ENCODE measurements around the gene NECTIN4.

NECTIN4 gene

DNA sequence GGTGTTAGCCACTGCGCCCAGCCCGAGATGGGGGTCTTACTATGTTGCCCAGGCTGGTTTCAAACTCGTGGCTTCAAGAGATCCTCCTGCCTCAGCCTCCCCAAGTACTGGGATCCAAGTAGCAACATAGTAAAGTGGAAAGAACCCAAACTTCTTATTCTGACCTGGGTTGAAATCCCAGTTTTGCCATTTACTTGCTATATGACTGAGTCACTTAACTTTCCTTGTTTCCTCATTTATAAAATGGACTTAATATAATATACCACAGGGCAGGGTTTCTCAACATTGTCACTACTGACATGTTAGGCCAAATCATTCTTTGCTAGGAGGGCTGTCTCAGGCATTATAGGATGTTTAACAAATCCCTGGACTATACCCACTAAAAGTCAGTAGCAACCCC lies 21.8 kb upstream of the NECTIN4 start:
- no peak for DNase-seq

- no peak for DNase-seq
Observed at GRCh38 chr1:161106431-161106830, 17.1 kb upstream of the NECTIN4 start.

GRCh38 chr1:161100556-161100955 lies 11.2 kb upstream of the NECTIN4 start:
- no peak for DNase-seq

DNA sequence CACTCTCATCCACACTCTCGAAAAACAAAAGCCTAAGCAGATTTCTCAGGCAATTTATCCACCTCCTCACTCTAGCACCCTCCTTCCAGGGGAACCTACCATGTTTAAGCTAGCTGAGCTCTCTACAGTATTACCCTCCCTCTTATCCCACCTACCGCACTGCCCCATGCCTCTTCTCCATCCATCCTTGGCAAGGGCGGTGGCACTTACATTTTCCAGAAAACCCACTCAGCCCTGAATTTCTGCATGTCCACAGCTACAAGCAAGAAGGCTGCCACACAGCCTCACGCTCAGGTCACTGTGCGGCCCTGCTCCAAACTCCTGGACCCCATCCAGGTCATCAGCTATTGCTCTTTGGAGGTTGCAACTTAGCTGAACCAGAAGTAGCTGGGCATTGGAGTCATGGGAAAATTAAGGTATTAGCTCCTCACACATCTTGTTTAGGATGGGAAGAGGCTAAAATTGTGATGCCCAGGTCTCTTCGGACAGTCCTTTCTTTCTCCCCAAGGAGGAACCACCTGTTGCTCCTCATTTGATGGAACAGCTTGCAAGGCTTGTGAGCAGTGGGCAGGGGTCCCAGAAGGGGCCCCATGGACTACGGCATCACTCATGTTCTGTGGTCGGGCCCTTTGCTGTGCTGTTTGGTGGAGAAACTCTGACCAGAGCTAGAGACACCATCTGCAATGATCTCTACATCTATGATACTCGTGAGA lies 9.9 kb upstream of the NECTIN4 start:
- no peak for DNase-seq

DNA sequence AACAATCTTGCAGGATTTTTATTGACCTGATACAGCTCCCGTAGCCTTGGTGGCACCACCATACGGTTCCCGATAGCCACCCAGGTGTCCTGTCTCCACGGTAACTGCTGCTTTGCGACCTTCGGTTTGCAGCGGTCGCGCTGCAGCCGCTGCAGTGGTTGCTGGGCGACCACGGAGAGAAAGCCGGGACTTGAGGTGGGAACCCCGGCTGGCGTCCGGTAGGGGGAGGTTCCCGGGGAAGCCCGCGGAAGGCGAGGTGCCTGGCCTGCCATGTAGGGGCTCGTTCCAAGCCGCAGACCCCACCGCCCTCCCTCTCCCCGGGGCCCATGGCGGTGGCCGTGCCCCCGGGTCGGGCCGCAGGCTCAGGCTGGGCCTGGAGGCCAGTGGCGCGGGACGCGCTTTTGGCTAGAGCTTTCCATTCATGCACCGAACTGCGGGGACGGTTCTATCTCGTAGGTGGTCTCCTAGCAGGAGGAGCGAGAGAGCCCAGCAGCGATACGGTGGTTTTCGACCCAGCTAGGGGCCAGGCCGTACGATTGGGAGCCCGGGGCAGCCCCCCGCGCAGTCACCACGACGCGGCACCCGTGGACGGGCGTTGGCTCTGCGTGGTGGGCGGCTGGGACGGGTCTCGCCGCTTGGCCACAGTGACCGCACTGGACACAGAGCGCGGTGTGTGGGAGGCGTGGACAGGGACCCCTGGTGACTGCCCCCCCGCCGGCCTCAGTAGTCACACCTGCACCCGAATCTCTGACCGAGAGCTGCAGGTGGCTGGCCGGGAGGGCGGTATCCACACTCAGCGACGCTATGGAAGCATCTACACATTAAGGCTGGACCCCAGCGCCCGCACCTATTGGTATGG lies 9.1 kb upstream of the NECTIN4 start, which contains the start of gene KLHDC9:
Gene KLHDC9, plus strand, starts transcription at position 152 of the 859 bp plus-strand sequence. Its CDS starts 175 bp downstream, at position 327.
- DNase-seq = peak; percentile 42 to 46

- DNase-seq = no peak
Observed at GRCh38 chr1:161096530-161096929, 7.2 kb upstream of the NECTIN4 start.

- DNase-seq = no peak
Observed at GRCh38 chr1:161096015-161096414, 6.7 kb upstream of the NECTIN4 start.

- no peak for DNase-seq
Observed at GRCh38 chr1:161095230-161095629, 5.9 kb upstream of the NECTIN4 start.

DNA sequence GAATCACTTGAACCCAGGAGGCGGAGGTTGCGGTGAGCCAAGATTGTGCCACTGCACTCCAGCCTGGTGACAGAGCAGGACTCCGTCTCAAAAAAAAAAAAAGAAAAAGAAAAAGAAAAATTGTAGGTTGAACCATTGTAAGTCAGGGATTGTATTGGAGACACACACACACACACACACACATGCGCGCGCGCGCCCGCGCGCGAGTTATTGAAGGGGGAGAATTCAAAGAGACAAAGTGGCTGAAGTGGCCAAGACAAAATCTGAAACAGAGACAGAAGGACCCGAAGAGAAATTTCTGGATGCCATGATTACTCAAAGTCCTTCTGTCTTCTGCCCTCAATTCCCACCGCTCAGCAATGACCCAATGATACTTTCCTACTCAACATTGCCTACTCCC lies 5.1 kb upstream of the NECTIN4 start:
- no peak for DNase-seq

GRCh38 chr1:161092621-161093028 lies 3.3 kb upstream of the NECTIN4 start:
- DNase-seq = peak; percentile 43 to 80

- DNase-seq = no peak
Observed at GRCh38 chr1:161091796-161092507, 2.6 kb upstream of the NECTIN4 start.

GRCh38 chr1:161091093-161091492 lies 1.7 kb upstream of the NECTIN4 start:
- no peak for DNase-seq

DNA sequence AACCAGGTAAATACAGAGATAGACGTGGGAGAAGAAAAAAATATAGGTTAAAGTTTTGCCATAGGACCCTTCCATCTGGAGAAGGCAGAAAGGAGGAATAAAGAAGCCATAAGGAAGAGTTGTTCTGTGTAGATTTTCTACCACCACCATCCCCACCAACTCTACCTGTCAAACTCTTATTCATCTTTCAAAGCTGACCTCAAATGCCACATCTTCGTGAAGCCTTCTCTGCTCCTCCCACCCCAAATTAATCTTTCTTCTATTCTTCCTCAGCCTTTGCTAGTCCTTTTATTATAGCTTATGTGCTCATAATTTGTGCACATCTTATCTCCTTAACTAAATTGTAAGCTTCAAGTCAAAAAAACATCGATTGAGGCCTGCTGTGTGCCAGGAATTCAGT lies 1.3 kb upstream of the NECTIN4 start:
- DNase-seq = no peak

DNA sequence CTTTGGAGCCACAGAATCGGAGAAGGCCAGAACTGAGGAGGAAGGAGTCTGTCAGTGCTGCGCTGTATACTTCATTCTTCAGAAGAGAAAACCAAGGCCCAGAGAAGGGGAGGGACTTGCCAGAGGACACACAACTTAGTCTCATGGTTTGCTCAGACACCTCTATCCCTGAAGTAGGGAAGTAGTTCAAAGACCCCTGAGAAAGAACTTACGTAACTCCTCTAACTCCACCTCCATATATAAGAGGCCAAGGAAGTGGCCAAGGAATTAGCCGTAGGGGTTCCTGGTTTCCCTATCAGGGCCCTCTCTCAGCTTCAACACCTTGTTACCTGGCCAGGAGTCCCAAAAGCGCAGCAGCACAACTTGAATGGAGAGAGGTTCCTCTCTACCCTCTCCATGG lies 580 bp upstream of the NECTIN4 start:
- DNase-seq = no peak

DNA sequence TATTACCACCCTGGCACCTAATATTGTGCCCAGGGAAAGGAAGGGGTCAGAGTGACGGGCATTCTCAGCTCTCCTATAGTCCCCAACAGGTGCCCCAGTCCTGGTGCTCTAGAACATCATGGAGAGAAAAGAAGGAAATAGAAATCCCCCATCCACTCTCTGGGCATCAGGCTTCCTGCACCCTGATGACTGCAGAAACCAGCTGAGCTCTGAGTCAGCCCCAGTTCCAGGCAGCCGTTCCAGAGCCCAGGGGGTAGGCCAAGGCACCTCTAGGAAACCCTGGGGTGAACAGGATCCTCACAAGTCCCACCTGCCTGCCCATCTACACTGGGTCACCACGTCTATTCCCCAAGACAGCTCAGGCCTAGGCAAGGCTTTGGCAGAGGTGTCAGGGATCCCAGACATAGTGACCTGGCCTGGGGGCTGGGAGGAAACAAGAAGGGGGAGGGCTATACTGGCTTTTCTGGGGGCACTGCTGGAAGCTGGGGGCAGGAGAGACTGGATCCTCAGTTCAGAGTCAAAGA lies 709 bp downstream of the NECTIN4 start:
- no peak for DNase-seq

DNA sequence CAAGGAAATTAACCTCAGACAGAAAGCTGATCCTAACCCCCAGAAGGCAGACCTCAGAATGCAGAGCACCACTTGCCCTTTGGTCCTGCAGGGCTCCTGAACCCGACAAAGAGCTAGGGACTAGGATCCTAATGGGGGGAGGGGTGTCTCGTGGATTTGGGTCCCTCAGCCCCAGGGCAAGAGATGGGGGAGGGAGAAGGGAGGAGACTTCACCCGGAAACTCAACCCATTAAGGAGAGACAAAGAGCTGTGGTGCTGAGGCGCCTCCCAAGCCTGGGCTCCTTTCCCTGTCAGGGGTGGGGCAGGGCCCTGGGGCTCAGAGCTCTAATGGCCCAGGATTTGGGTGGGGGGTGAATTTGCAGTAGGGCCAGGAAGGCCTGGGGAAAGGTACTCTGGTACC lies 2.9 kb downstream of the NECTIN4 start:
- DNase-seq = no peak

DNA sequence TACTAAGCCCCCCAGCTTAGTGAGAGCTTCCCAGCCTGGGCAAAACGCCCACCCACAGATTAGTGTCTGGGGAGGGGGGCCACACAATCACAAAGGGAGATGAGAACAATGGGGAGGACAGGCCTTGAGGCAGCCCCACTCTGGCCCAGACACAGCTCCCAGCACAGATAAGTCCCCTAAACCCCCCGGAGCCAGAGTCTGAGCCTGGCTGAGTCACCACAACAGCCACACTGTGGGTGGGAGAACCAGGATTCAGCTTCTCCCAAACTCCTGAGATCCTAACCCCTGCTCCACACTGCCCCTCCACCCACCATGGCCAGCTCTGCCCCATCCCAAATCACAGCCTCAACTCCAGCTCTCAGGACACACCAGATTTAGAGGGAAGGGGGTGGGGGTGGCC lies 4.2 kb downstream of the NECTIN4 start:
- DNase-seq = no peak

DNA sequence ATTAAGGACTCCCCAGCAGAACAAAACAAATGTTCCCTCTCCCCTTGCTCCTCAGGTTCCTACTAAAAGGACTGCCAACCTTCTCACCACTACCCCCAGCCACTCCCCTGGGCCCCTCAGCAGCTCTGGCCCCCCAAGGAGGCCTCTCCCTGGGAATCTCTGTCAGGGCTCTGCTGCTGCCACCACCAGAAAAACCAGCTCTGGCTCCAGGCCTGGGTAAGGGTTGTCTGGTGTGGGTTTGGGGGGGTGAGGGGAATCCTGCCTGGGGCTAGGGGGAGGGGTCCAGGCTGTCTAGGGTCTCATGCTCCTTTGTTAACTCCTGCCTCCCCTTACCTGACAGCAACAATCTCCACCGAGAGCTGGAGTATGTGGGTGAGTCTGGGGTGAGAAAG lies 4.8 kb downstream of the NECTIN4 start:
- DNase-seq = no peak

GRCh38 chr1:161083748-161084596 lies 5.4 kb downstream of the NECTIN4 start:
- DNase-seq = no peak

DNA sequence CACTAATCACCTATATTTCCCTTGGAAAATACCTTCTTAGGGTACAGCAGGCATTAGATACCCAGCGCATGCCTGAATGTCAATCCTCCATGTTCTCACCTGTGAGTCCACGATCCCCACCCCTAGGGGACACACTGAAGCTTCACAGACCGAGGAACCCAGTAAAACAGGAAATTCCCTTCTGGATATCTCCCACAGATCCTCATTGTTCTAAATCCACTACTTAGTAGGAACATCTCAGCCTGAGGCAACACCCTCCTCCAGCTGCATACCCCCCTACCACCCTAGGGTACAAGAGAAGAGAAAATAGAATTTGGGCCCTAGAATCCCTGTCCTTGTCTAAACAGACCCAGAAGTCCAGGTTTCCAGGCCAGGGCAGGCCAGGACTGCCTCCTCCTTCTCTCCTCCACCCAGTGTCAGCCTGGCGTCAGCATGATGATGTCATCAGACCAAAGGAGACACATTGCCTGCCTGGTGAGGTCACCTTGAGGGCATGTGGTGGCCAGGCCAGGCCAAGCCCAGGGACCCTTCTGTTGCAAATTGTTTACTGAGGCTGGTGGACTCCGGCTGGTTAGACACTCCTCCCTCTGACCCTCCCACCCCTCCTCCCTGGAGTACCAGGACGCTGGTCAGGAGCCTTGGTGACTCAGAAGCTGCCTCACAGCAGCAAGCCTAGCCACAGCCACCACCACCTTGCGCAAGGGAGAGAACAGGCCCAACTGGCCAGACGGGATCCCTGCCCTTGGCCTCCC lies 6.2 kb downstream of the NECTIN4 start:
- DNase-seq = no peak

DNA sequence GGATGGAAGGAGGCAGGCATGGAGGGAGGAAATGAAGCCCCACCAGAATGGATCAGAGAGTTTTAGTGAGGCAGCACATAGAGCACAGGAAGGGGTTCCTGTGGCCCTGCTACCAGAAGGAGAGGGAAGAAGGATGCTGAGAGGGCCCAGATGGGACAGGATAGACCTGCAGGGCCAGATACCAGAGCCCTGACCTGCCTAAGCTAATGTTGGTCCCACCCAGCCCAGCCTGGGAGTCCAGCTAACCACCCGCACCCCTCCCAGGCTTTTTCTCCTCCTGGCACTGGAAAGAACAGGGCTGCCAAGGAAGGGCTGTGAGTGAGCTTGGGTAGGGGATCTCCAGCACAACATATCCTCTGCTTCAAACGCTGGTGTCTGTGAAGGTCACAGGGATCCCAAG lies 6.9 kb downstream of the NECTIN4 start:
- DNase-seq = no peak

DNA sequence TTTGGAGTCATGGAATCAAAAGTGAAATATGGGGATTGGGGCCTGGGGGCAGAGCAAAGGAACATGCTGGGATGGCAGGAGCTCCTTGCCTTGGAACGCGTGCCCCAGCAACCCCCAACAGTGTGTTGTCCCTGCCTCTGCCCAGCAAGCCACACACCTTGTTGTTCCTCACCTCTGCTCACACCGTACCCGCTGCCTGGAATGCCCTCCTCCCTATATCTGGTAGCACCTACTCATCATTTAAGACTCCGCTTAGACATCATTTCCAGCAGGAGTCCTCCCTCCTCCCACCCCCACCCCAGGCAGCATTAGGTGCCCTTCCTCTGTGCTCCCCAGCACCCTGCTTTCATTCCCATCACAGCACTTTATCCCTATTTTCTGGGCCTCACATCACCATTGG lies 7.8 kb downstream of the NECTIN4 start:
- DNase-seq = no peak
